ENCODE measurements around the gene SPTAN1. TPM values are rescaled to one million over a fixed set of nuclear protein-coding genes. Genes with fewer than 3 reads are reported as not detected.
"Not testable (repeated sequence)": the region's sequence is repeated elsewhere in the genome, so short reads cannot be mapped to it uniquely, and the experiment has no call there.

The SPTAN1 gene
- total RNA-seq, 1 experiment from 2014 or later: 167 TPM

GRCh38 chr9:128654481-128654880, 102.1 kb downstream of the SPTAN1 start:
- peak; percentile 33 for DNase-seq

DNA sequence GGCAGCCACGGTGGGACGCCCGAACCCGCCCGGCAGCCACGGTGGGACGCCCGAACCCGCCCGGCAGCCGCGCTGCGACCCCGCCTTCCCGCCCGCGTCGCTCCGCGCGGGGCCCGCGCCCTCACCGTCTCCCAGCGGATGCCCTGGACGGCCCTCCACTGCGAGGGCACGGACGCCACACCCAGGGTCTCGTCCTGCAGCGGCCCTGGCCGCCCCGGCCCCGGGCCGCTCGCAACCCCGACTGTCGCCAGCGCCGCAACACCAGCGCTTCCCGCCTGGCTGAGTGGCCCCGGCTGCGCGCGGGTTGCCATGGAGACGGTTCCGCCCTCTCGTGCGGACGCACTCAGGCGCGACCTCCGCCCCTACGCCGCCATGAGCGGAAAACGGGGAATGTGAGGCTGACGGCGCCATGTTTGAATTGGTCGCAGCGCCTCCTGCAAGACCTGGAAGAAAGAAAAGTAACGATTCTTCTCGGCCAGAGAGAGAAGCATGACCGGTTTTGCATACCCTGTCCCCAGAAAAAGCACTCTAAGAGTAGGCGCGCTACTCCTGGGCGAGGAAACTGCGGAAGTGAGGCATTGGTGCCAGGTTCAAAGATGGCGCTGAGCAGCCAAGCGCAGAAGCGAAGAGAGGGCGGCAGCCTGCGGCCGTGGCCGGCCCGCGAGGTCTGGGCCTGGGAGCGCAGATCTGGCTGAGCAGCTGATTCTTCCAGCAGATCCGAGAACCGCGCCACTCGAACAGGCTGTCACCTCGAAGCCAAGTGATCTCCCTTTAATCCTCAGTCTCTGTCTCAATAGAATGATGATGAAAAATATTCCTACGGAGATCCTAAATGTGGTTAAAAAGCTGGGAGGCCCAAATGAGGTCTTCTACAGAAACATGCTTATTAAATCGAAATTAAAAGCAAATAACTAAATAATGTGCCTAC, 104.3 kb downstream of the SPTAN1 start, which contains the start of gene DYNC2I2:
Gene DYNC2I2 (minus strand): TSS at position 432 of the 928 bp plus-strand sequence. CDS start 121 bp downstream, at position 311.
- peaks cover 9% of the 10 kb centered on the region for H3K79me2 ChIP-seq (ENCODE audit: low read length)
- no peaks in the 10 kb centered on the region for H3K36me3 ChIP-seq (ENCODE audit: insufficient read depth, low read length)
- H3K27ac ChIP-seq (ENCODE audit: low read length): peak within 1 kb of the TSS; percentile 88
- no peaks in the 10 kb centered on the region for H3K9me2 ChIP-seq (replicated peaks; ENCODE audit: insufficient read depth, low read length)
- peak within 1 kb of the TSS; percentile 86 for H2AFZ ChIP-seq (ENCODE audit: low read length)
- no peaks in the 10 kb centered on the region for H3K27me3 ChIP-seq (ENCODE audit: low read length)
- H4K20me1 ChIP-seq (ENCODE audit: insufficient read depth, low read depth, low read length): no peaks in the 10 kb centered on the region
- no peaks in the 10 kb centered on the region for H3K9me3 ChIP-seq (ENCODE audit: low read length)
- peak within 1 kb of the TSS; percentile 74 for H3K4me2 ChIP-seq (ENCODE audit: low read depth, low read length, poor library complexity, severe bottlenecking)
- DNase-seq: peak; percentile 96
- peak within 1 kb of the TSS; percentile 92 for H3K9ac ChIP-seq (ENCODE audit: low read length)
- peak within 1 kb of the TSS; percentile 83 for H3K4me3 ChIP-seq (ENCODE audit: low read length)
- H3K4me1 ChIP-seq (ENCODE audit: low read length): peaks cover 13% of the 10 kb centered on the region

More at GRCh38 chr9:128654481-128654880, 102.1 kb downstream of the SPTAN1 start:
- H2AFZ ChIP-seq (ENCODE audit: low read length): no peak overlapping the region
- H3K9ac ChIP-seq (ENCODE audit: low read length): 0 out of 2 replicates have a peak overlapping the region, but pooled peaks have one; percentile 13
- peaks cover 13% of the 10 kb centered on the region for H3K4me1 ChIP-seq (ENCODE audit: low read length)
- no peak overlapping the region for H3K4me3 ChIP-seq (ENCODE audit: low read length)
- H4K20me1 ChIP-seq (ENCODE audit: insufficient read depth, low read depth, low read length): no peaks in the 10 kb centered on the region
- no peak overlapping the region for H3K4me2 ChIP-seq (ENCODE audit: low read depth, low read length, poor library complexity, severe bottlenecking)
- no peaks in the 10 kb centered on the region for H3K27me3 ChIP-seq (ENCODE audit: low read length)
- no peaks in the 10 kb centered on the region for H3K9me2 ChIP-seq (replicated peaks; ENCODE audit: insufficient read depth, low read length)
- peaks cover 9% of the 10 kb centered on the region for H3K79me2 ChIP-seq (ENCODE audit: low read length)
- H3K36me3 ChIP-seq (ENCODE audit: insufficient read depth, low read length): no peaks in the 10 kb centered on the region
- no peaks in the 10 kb centered on the region for H3K9me3 ChIP-seq (ENCODE audit: low read length)
- 0 out of 2 replicates have a peak overlapping the region, but pooled peaks have one; percentile 16 for H3K27ac ChIP-seq (ENCODE audit: low read length)

DNA sequence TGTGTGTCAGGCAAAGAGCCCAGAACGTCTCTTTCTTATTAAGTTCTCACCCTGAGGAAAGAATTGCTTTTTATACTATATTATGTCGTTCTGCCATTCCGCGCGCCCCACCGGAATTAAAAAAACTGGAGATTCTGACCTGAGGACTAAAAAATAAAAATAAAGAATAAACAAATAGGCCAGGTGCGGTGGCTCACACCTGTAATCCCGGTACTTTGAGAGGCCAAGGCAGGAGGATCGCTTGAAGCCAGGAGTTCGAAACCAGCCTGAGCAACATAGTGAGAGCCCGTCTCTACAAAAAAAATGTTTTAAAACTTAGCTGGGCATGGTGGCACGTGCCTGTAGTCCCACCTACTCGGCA, 104.9 kb downstream of the SPTAN1 start:
- H2AFZ ChIP-seq (ENCODE audit: low read length): peak overlapping the region; percentile 86; the same call in 1 of the 2 replicates
- peaks cover 9% of the 10 kb centered on the region for H3K79me2 ChIP-seq (ENCODE audit: low read length)
- H3K36me3 ChIP-seq (ENCODE audit: insufficient read depth, low read length): no peaks in the 10 kb centered on the region
- peak overlapping the region; percentile 83 for H3K4me3 ChIP-seq (ENCODE audit: low read length)
- peak overlapping the region; percentile 92 for H3K9ac ChIP-seq (ENCODE audit: low read length)
- peaks cover 13% of the 10 kb centered on the region for H3K4me1 ChIP-seq (ENCODE audit: low read length)
- H3K4me2 ChIP-seq (ENCODE audit: low read depth, low read length, poor library complexity, severe bottlenecking): peak overlapping the region; percentile 74
- H3K27me3 ChIP-seq (ENCODE audit: low read length): no peaks in the 10 kb centered on the region
- H3K27ac ChIP-seq (ENCODE audit: low read length): peak overlapping the region; percentile 88
- DNase-seq: no peak
- H3K9me3 ChIP-seq (ENCODE audit: low read length): no peaks in the 10 kb centered on the region
- H3K9me2 ChIP-seq (replicated peaks; ENCODE audit: insufficient read depth, low read length): no peaks in the 10 kb centered on the region
- no peaks in the 10 kb centered on the region for H4K20me1 ChIP-seq (ENCODE audit: insufficient read depth, low read depth, low read length)

DNA sequence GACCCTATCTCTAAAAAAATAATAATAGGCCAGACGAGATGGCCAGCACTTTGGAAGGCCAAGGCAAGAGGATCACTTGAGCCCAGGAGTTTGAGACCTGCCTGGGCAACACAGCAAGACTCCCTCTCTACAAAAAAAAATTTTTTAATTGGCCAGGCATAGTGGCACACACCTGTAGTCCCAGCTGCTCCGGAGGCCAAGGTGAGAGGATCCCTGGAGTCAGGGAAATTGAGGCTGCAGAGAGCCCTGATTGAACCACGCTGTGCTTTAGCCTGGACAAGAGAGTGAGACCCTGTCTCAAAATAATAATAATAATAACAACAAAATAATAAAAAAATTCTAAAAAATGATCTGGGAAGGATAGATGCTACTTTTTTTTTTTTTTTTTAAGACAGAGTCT, 105.4 kb downstream of the SPTAN1 start:
- no peak overlapping the region for H3K27ac ChIP-seq (ENCODE audit: low read length)
- no peak overlapping the region for H2AFZ ChIP-seq (ENCODE audit: low read length)
- no peak overlapping the region for H3K9ac ChIP-seq (ENCODE audit: low read length)
- no peaks in the 10 kb centered on the region for H3K9me2 ChIP-seq (replicated peaks; ENCODE audit: insufficient read depth, low read length)
- H3K36me3 ChIP-seq (ENCODE audit: insufficient read depth, low read length): no peaks in the 10 kb centered on the region
- peaks cover 13% of the 10 kb centered on the region for H3K4me1 ChIP-seq (ENCODE audit: low read length)
- H4K20me1 ChIP-seq (ENCODE audit: insufficient read depth, low read depth, low read length): no peaks in the 10 kb centered on the region
- no peak overlapping the region for H3K4me3 ChIP-seq (ENCODE audit: low read length)
- no peaks in the 10 kb centered on the region for H3K27me3 ChIP-seq (ENCODE audit: low read length)
- H3K9me3 ChIP-seq (ENCODE audit: low read length): no peaks in the 10 kb centered on the region
- H3K79me2 ChIP-seq (ENCODE audit: low read length): peaks cover 9% of the 10 kb centered on the region
- H3K4me2 ChIP-seq (ENCODE audit: low read depth, low read length, poor library complexity, severe bottlenecking): no peak overlapping the region
- no peak for DNase-seq

- H3K36me3 ChIP-seq (ENCODE audit: insufficient read depth, low read length); H3K79me2 ChIP-seq (ENCODE audit: low read length); H2AFZ ChIP-seq (ENCODE audit: low read length); H3K4me1 ChIP-seq (ENCODE audit: low read length); H3K27ac ChIP-seq (ENCODE audit: low read length); H3K27me3 ChIP-seq (ENCODE audit: low read length); H3K4me2 ChIP-seq (ENCODE audit: low read depth, low read length, poor library complexity, severe bottlenecking); H3K9me2 ChIP-seq (replicated peaks; ENCODE audit: insufficient read depth, low read length); H3K9me3 ChIP-seq (ENCODE audit: low read length); H3K9ac ChIP-seq (ENCODE audit: low read length); H4K20me1 ChIP-seq (ENCODE audit: insufficient read depth, low read depth, low read length); H3K4me3 ChIP-seq (ENCODE audit: low read length): not testable (repeated sequence)
- peak; percentile 34 for DNase-seq
Measured at GRCh38 chr9:128666481-128666941, 114.1 kb downstream of the SPTAN1 start.

DNA sequence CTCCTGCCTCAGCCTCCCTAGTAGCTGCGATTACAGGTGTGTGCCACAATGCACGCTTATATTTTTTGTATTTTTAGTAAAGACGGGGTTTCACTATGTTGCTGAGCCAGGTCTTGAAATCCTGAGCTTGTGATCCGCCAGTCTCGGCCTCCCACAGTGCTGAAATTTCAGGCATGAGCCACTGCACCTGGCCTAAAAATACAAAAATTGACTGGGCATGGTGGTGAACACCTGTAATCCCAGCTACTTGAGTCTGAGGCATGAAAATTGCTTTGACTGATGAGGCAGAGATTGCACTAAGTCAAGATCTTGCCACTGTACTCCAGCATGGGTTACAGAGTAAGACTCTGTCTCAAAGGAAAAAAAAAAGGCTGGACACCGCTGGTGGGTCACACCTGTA, 117.4 kb downstream of the SPTAN1 start:
- Histone ChIP-seq H3K9ac (ENCODE audit: low read length) (no peak overlapping the region), H3K4me3 (ENCODE audit: low read length) (no peak overlapping the region), H3K4me2 (ENCODE audit: low read depth, low read length, poor library complexity, severe bottlenecking) (no peak overlapping the region), H2AFZ (ENCODE audit: low read length) (no peak overlapping the region), H3K9me3 (ENCODE audit: low read length) (no peaks in the 10 kb centered on the region), H4K20me1 (ENCODE audit: insufficient read depth, low read depth, low read length) (no peaks in the 10 kb centered on the region), H3K27me3 (ENCODE audit: low read length) (no peaks in the 10 kb centered on the region), H3K79me2 (ENCODE audit: low read length) (no peaks in the 10 kb centered on the region), H3K27ac (ENCODE audit: low read length) (no peak overlapping the region), H3K9me2 (replicated peaks; ENCODE audit: insufficient read depth, low read length) (no peaks in the 10 kb centered on the region), H3K4me1 (ENCODE audit: low read length) (no peaks in the 10 kb centered on the region), H3K36me3 (ENCODE audit: insufficient read depth, low read length) (no peaks in the 10 kb centered on the region)
- peak; percentile 38 for DNase-seq

GRCh38 chr9:128675382-128675781, 123.0 kb downstream of the SPTAN1 start:
- Histone ChIP-seq H3K9me2 (replicated peaks; ENCODE audit: insufficient read depth, low read length) (no peaks in the 10 kb centered on the region), H2AFZ (ENCODE audit: low read length) (no peak overlapping the region), H3K36me3 (ENCODE audit: insufficient read depth, low read length) (no peaks in the 10 kb centered on the region; the same call in 1 of the 2 replicates), H3K4me3 (ENCODE audit: low read length) (no peak overlapping the region), H3K79me2 (ENCODE audit: low read length) (0 out of 2 replicates have a peak, but pooled peaks cover 10% of the 10 kb centered on the region), H3K9me3 (ENCODE audit: low read length) (no peaks in the 10 kb centered on the region), H3K27me3 (ENCODE audit: low read length) (no peaks in the 10 kb centered on the region), H3K27ac (ENCODE audit: low read length) (no peak overlapping the region), H3K9ac (ENCODE audit: low read length) (no peak overlapping the region), H3K4me2 (ENCODE audit: low read depth, low read length, poor library complexity, severe bottlenecking) (no peak overlapping the region), H4K20me1 (ENCODE audit: insufficient read depth, low read depth, low read length) (no peaks in the 10 kb centered on the region), H3K4me1 (ENCODE audit: low read length) (no peaks in the 10 kb centered on the region)
- DNase-seq: no peak

GRCh38 chr9:128677794-128678193, 125.4 kb downstream of the SPTAN1 start:
- Histone ChIP-seq H3K4me2 (ENCODE audit: low read depth, low read length, poor library complexity, severe bottlenecking) (no peak overlapping the region), H4K20me1 (ENCODE audit: insufficient read depth, low read depth, low read length) (no peaks in the 10 kb centered on the region), H3K9me3 (ENCODE audit: low read length) (no peaks in the 10 kb centered on the region), H3K79me2 (ENCODE audit: low read length) (peaks cover 22% of the 10 kb centered on the region), H2AFZ (ENCODE audit: low read length) (no peak overlapping the region), H3K4me1 (ENCODE audit: low read length) (peaks cover 5% of the 10 kb centered on the region), H3K27ac (ENCODE audit: low read length) (no peak overlapping the region), H3K9me2 (replicated peaks; ENCODE audit: insufficient read depth, low read length) (no peaks in the 10 kb centered on the region), H3K27me3 (ENCODE audit: low read length) (no peaks in the 10 kb centered on the region), H3K36me3 (ENCODE audit: insufficient read depth, low read length) (no peaks in the 10 kb centered on the region; the same call in 1 of the 2 replicates), H3K4me3 (ENCODE audit: low read length) (no peak overlapping the region), H3K9ac (ENCODE audit: low read length) (no peak overlapping the region)
- no peak for DNase-seq
